Measurements from ENCODE around the gene HOXA7.

DNA sequence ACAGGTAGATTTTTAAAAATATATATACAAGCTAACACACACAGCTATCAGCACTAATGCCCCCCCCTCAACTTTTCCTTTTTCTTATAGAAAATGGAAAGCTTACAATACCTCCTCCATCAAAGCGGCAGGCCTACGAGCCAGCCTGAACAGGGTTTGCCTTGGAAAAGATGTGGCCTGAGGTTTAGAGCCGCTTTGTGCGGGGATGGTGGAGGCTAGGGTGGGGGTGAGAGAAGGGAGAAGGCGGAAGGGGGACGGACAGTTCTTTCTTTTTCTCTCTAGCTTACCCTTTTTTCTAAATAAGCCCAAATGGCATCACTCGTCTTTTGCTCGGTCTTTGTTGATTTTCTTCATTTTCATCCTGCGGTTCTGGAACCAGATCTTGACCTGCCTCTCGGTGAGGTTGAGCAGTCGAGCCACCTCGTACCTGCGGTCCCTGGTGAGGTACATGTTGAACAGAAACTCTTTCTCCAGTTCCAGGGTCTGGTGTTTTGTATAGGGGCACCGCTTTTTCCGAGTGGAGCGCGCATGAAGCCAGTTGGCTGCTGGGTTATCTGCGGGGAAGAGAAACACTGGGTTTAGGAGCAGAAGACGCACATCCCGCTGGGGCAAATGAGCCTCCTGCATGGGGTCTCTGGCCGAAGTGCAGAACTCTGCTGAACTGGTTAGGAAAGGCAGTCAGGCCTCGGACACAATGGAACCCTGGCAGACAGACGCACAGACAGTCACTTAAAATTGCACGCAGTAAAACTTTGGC lies 7.0 kb upstream of the HOXA7 start:
- TF ChIP-seq POLR2A (IDR thresholded peaks at IDR 0.05) (no peak), EP300 (IDR thresholded peaks at IDR 0.05) (no peak)
- TF ChIP-seq, protein P1, sequence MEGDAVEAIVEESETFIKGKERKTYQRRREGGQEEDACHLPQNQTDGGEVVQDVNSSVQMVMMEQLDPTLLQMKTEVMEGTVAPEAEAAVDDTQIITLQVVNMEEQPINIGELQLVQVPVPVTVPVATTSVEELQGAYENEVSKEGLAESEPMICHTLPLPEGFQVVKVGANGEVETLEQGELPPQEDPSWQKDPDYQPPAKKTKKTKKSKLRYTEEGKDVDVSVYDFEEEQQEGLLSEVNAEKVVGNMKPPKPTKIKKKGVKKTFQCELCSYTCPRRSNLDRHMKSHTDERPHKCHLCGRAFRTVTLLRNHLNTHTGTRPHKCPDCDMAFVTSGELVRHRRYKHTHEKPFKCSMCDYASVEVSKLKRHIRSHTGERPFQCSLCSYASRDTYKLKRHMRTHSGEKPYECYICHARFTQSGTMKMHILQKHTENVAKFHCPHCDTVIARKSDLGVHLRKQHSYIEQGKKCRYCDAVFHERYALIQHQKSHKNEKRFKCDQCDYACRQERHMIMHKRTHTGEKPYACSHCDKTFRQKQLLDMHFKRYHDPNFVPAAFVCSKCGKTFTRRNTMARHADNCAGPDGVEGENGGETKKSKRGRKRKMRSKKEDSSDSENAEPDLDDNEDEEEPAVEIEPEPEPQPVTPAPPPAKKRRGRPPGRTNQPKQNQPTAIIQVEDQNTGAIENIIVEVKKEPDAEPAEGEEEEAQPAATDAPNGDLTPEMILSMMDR (IDR thresholded peaks at IDR 0.05), result no peak
